PC-9 (cell line): Measurements from ENCODE around the gene PLXNA3.

Source experiments
- EZH2 ChIP-seq: fragments of 200-600 bp; sonication (generic); IDR thresholded peaks from 2 replicates; pipeline ENCODE4 v1.8.0; 2017; ENCODE audit warnings: antibody characterized with exemption, low read depth
- TF ChIP-seq, protein P1 (sequence below): fragments of 200-600 bp; sonication (generic); conservative IDR thresholded peaks from 2 replicates; pipeline ENCODE4 v1.6.1; 2017; ENCODE audit warnings: mixed run types, antibody characterized with exemption, mild to moderate bottlenecking, moderate library complexity

DNA sequence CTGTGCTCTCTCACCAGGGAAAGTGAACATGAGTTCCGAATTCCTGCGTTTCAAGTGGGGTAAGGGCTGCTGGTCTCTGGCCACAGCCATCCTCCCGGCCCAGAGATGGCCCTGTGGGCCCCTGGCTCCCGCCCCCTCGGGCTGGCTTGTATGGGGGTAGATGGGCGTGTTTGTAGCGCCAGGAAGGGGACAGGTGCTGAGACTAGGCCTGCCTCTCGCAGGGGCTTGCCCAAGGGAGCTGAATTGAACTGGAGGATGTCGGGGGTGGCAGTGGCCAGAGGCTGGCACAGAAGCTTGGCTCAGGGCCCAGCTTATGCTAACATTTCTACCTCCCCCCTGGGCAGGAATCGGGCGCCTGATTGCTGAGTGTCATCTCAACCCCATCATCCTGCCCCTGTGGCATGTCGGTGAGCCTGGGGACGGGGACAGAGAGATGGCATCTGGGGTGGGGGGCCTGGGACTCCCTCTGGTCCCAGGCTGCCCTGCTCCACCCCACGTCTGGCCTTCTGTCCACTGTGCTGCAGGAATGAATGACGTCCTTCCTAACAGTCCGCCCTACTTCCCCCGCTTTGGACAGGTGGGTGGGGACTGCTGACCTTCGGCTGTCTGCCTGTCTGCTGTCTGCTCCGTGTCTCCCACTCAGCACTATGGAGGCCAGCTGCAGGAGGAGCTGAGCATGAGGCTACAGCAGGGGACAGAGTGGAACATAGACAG lies 38.2 kb upstream of the PLXNA3 start:
- TF ChIP-seq, protein P1, sequence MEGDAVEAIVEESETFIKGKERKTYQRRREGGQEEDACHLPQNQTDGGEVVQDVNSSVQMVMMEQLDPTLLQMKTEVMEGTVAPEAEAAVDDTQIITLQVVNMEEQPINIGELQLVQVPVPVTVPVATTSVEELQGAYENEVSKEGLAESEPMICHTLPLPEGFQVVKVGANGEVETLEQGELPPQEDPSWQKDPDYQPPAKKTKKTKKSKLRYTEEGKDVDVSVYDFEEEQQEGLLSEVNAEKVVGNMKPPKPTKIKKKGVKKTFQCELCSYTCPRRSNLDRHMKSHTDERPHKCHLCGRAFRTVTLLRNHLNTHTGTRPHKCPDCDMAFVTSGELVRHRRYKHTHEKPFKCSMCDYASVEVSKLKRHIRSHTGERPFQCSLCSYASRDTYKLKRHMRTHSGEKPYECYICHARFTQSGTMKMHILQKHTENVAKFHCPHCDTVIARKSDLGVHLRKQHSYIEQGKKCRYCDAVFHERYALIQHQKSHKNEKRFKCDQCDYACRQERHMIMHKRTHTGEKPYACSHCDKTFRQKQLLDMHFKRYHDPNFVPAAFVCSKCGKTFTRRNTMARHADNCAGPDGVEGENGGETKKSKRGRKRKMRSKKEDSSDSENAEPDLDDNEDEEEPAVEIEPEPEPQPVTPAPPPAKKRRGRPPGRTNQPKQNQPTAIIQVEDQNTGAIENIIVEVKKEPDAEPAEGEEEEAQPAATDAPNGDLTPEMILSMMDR, result no peak
- no peak for TF ChIP-seq EZH2
